Psoas muscle (tissue), 8 donors: ENCODE measurements around the gene GRID2. TPM values are rescaled to one million over a fixed set of nuclear protein-coding genes. Genes with fewer than 3 reads are reported as not detected.

Source experiments
- ATAC-seq, 4 donors: fragments of 200-7000 bp; cut with Tn5 transposase; one replicate each; pipeline ENCODE4 v1.9.1; 2020; ENCODE audit warnings: moderate library complexity in 3 of 4, mild to moderate bottlenecking in 2 of 4
- DNase-seq, 2 donors: peaks; one replicate each; pipeline ENCODE4 v3.0.0-alpha.2; 2020
- H3K27ac ChIP-seq: fragments of 200-600 bp; one replicate; pipeline ENCODE4 v1.8.0; 2022
- H3K27me3 ChIP-seq, 3 donors: fragments of 200-600 bp in 1 of 3; one replicate each; pipeline versions ENCODE4 v1.6.1 to v1.8.0; 2013 to 2022; ENCODE audit warnings: low read length in 2 of 3, mild to moderate bottlenecking in 2 of 3, moderate library complexity in 1 of 3; ENCODE audit not compliant: insufficient read depth in 3 of 3
- H3K36me3 ChIP-seq, 2 donors: fragments of 200-600 bp in 1 of 2; one replicate each; pipeline versions ENCODE4 v1.6.1 to v1.8.0; 2013 to 2022; ENCODE audit warnings: low read depth in 1 of 2, mild to moderate bottlenecking in 1 of 2, moderate library complexity in 1 of 2; ENCODE audit not compliant: insufficient read depth in 1 of 2
- H3K4me1 ChIP-seq: fragments of 200-600 bp; one replicate; pipeline ENCODE4 v1.8.0; 2022
- H3K4me3 ChIP-seq: fragments of 200-600 bp; one replicate; pipeline ENCODE4 v1.8.0; 2022; ENCODE audit warnings: mild to moderate bottlenecking
- H3K9me3 ChIP-seq: fragments of 200-600 bp; one replicate; pipeline ENCODE4 v1.8.0; 2022
- CTCF ChIP-seq: fragments of 200-600 bp; IDR thresholded peaks from one replicate; pipeline ENCODE4 v1.8.0; 2022; ENCODE audit warnings: antibody characterized with exemption
- WGBS, 3 donors: extraction: QIAGEN DNeasy Blood & Tissue Kit; methylation state at CpG; one replicate each; pipeline versions ENCODE4 v1.1.6 to v1.1.7; 2013; 5-methylcytosine and 5-hydroxymethylcytosine counted together
- intact Hi-C, 2 donors: fragments of 100-400 bp; cut with DNase I; formaldehyde crosslinking; loops; one replicate each; pipeline versions ENCODE4 v1.11.0 to v1.14.2; 2022
- polyA plus RNA-seq, 3 donors: library from polyadenylated mRNA; stranded (reverse); fragments of 200-250 nt; gene quantifications; one replicate each; pipeline ENCODE4 v1.2.3, GENCODE V29; 2013
- total RNA-seq, 4 donors: library from RNA; stranded (reverse); fragmentation: NEBNext Ultra II Directional in 2 of 4; extraction: Animal tissue kit (Norgen Biotek cat#: 25700) in 2 of 4; gene quantifications; one replicate each; pipeline versions ENCODE4 v1.2.1 to v1.2.4, GENCODE V29; 2021 to 2023
- donor health status: healthy with polysubstance abuse.
- donor health status: DM: no; HTN: no; CAD: no; lungs with moderate emphysema.
- donor health status: Bipolar disorder and iron deficiency.
- donor health status: healthy.
- donor health status: DM: yes; HTN: yes; CAD: no.
- donor health status: DM: no; HTN: no; CAD: no.
- donor health status: DM: no; HTN: no; CAD: no.
- donor health status: DM: yes; HTN: yes; CAD: no.

GRID2 gene
- total and polyA plus RNA-seq, 7 donors = not detected

GRCh38 chr4:93617606-93618005 lies 1313.8 kb downstream of the GRID2 start:
- ATAC-seq = no peak
- DNase-seq = no peak
- no peaks in the 10 kb centered on the region for H3K36me3 ChIP-seq
- H3K4me1 ChIP-seq = no peaks in the 10 kb centered on the region
- TF ChIP-seq CTCF = no peak
- no peak overlapping the region for H3K27ac ChIP-seq
- H3K27me3 ChIP-seq = no peaks in the 10 kb centered on the region
- H3K9me3 ChIP-seq = no peaks in the 10 kb centered on the region
- WGBS, 3 donors = 63 to 69% (median 65%) methylated on average over 4 of the region's 4 CpGs
- intact Hi-C loops = no loop called here
- no peak overlapping the region for H3K4me3 ChIP-seq

- intact Hi-C loops = no loop called here
- no peak for TF ChIP-seq CTCF
These were observed 1330.0 kb downstream of the GRID2 start for GRCh38 chr4:93633721-93634120.

GRCh38 chr4:93635943-93636342 lies 1332.2 kb downstream of the GRID2 start:
- DNase-seq (no peak), ATAC-seq (no peak)
- no peaks in the 10 kb centered on the region for H3K4me1 ChIP-seq
- H3K9me3 ChIP-seq = no peaks in the 10 kb centered on the region
- no peaks in the 10 kb centered on the region for H3K27me3 ChIP-seq
- no peak for TF ChIP-seq CTCF
- no peak overlapping the region for H3K27ac ChIP-seq
- no peak overlapping the region for H3K4me3 ChIP-seq
- intact Hi-C loops = no loop called here
- no peaks in the 10 kb centered on the region for H3K36me3 ChIP-seq

More at GRCh38 chr4:93633721-93634120, 1330.0 kb downstream of the GRID2 start:
- no peak overlapping the region for H3K4me3 ChIP-seq
- no peak for DNase-seq
- no peaks in the 10 kb centered on the region for H3K9me3 ChIP-seq
- H3K4me1 ChIP-seq = no peaks in the 10 kb centered on the region
- no peaks in the 10 kb centered on the region for H3K36me3 ChIP-seq
- H3K27ac ChIP-seq = no peak overlapping the region
- ATAC-seq = no peak
- H3K27me3 ChIP-seq = no peaks in the 10 kb centered on the region

- ATAC-seq = no peak
These were observed 1341.4 kb downstream of the GRID2 start for GRCh38 chr4:93645120-93645519.

More at GRCh38 chr4:93645120-93645519, 1341.4 kb downstream of the GRID2 start:
- Histone ChIP-seq H3K36me3 (no peaks in the 10 kb centered on the region), H3K4me1 (no peaks in the 10 kb centered on the region), H3K27me3 (peaks cover 0 to 2% (median 0%) of the 10 kb centered on the region in 3 donors), H3K27ac (no peak overlapping the region), H3K9me3 (no peaks in the 10 kb centered on the region), H3K4me3 (no peak overlapping the region)
- intact Hi-C loops = no loop called here
- DNase-seq = no peak
- no peak for TF ChIP-seq CTCF
- WGBS, 3 donors = 77 to 89% (median 88%) methylated on average over 3 of the region's 3 CpGs
